Erythroblast (primary cell): ENCODE data around the gene ESAM.

Source experiments
- GATA1 ChIP-seq: IDR thresholded peaks from 2 replicates; pipeline ENCODE4 v1.6.1; 2011; ENCODE audit warnings: low read depth, mild to moderate bottlenecking, control low read depth, low read length, moderate library complexity
- POLR2A ChIP-seq: IDR thresholded peaks from 2 replicates; pipeline ENCODE4 v1.6.1; 2011; ENCODE audit warnings: mild to moderate bottlenecking, low read length

DNA sequence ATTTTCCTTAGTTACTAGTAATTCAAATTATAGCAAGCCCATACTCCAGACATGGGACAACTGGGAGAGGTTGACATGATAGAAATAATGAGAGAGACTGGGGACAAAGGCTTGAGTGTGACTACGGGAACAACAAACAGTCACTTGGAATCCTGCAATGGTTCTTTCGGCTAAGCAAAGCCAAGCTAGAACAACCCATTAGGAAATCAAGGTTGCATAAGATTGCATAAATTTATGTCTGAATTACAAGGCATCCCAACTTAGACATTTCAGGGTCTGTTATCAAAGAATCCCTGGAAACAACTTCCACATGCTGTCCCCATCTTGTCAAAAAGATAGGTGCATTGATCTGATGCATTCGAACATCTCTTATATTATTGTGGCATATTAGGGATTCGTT lies 32.5 kb downstream of the ESAM start:
- no peak for TF ChIP-seq POLR2A
- TF ChIP-seq GATA1 = no peak
